GM18499 (cell line): ENCODE measurements around the gene STRN.
"Not testable (repeated sequence)": the region's sequence is repeated elsewhere in the genome, so short reads cannot be mapped to it uniquely, and the experiment has no call there.

ENCODE experiments used
- ATAC-seq: cut with Tn5 transposase; IDR thresholded peaks from one replicate; pipeline ENCODE4 v1.9.1; 2021; ENCODE audit warnings: moderate number of reproducible peaks; ENCODE audit not compliant: insufficient read depth, unreplicated experiment

Gene STRN

GRCh38 chr2:36858551-36859365, 107.6 kb downstream of the STRN start:
- ATAC-seq: no peak

- no peak for ATAC-seq
These were observed 108.6 kb downstream of the STRN start for GRCh38 chr2:36857713-36858112.

GRCh38 chr2:36855429-36855828, 110.9 kb downstream of the STRN start:
- no peak for ATAC-seq

GRCh38 chr2:36854241-36854640, 112.1 kb downstream of the STRN start:
- ATAC-seq: no peak

- ATAC-seq: no peak
These were observed 117.1 kb downstream of the STRN start for GRCh38 chr2:36849265-36849664.

GRCh38 chr2:36843838-36844237, 122.5 kb downstream of the STRN start:
- ATAC-seq: no peak

GRCh38 chr2:36839976-36840617, 126.2 kb downstream of the STRN start:
- ATAC-seq: no peak

GRCh38 chr2:36834731-36835524, 131.4 kb downstream of the STRN start:
- ATAC-seq: no peak

- no peak for ATAC-seq
These were observed 132.1 kb downstream of the STRN start for GRCh38 chr2:36834203-36834602.

GRCh38 chr2:36831185-36831584, 135.2 kb downstream of the STRN start:
- ATAC-seq: no peak

GRCh38 chr2:36824683-36825082, 141.7 kb downstream of the STRN start:
- ATAC-seq: not testable (repeated sequence)

GRCh38 chr2:36824273-36824672, 142.1 kb downstream of the STRN start:
- no peak for ATAC-seq

GRCh38 chr2:36823862-36824261, 142.5 kb downstream of the STRN start:
- ATAC-seq: no peak

GRCh38 chr2:36820942-36821605, 145.3 kb downstream of the STRN start:
- no peak for ATAC-seq

- ATAC-seq: no peak
These were observed 147.1 kb downstream of the STRN start for GRCh38 chr2:36819095-36819711.

GRCh38 chr2:36818542-36818941, 147.8 kb downstream of the STRN start:
- ATAC-seq: no peak

GRCh38 chr2:36812196-36812595, 154.1 kb downstream of the STRN start:
- no peak for ATAC-seq

GRCh38 chr2:36811071-36811470, 155.3 kb downstream of the STRN start:
- ATAC-seq: no peak

- ATAC-seq: no peak
These were observed 157.3 kb downstream of the STRN start for GRCh38 chr2:36809069-36809445.

GRCh38 chr2:36808386-36809068, 157.8 kb downstream of the STRN start:
- no peak for ATAC-seq
